ENCODE data around the gene ARHGEF18.
A peak's percentile ranks its signal among the peaks of the same experiment; 100 is the strongest.
"Not testable (repeated sequence)": the region's sequence is repeated elsewhere in the genome, so short reads cannot be mapped to it uniquely, and the experiment has no call there.

ARHGEF18 gene

GRCh38 chr19:7346997-7347396 is 1.7 kb upstream of the ARHGEF18 start:
- DNase-seq, result not testable (repeated sequence)

GRCh38 chr19:7349231-7349591 is 474 bp downstream of the ARHGEF18 start:
- DNase-seq, result no peak

DNA sequence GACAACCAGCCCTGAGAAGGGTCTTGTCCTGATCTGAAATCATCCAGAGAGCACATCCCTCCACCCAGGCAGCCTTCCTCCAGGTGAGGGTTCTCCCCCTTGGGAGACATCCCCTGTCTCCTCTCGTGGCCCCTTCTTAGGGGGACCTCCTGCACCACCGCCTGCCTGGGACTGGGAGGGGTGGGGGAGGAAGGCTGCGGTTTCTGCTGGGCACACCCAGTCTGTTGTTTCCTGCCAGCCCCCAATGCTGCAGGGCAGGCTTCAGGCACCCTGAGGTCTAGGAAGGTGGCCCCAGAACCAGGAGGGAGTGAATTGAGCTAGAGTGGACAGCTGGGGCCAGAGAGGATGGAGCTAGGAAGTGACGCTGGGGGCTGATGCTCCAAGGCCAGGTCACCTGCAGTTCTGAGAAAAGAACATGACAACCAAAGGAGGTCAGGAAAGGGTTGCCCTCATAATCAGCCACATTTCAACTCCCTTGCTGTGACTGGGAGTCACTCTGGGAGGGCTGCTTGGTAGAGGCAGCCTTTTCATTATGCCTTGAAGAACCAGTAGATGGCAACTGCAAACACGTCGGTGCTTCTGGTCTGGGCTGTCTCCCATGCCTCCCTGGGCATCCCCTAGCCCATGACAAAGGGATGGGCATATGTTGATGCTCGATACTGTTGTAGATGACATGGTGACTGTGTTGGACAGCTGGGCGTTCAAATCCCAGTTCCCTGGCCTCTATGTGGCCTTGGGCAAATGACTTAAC is 1.4 kb downstream of the ARHGEF18 start:
- DNase-seq, result no peak

DNA sequence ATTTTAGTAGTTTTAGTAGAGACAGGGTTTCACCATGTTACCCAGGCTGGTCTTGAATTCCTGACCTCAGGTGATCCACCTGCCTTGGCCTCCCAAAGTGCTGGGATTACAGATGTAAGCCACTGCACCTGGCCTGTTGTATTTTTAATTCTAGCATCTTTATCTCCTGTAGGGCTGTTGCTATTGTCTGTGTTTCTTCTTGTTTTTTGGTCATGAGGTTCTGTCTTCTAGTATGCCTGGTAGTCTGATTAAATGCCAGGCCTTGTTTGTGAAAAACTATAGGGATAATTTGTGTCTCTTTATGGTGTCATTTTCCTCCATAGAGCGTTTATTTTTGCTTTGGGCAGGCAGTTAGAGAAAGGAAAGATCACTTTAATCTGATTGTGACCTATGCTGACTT is 3.1 kb downstream of the ARHGEF18 start:
- DNase-seq, result no peak

- no peak for DNase-seq
Measured at GRCh38 chr19:7355151-7355820, 6.5 kb downstream of the ARHGEF18 start.

DNA sequence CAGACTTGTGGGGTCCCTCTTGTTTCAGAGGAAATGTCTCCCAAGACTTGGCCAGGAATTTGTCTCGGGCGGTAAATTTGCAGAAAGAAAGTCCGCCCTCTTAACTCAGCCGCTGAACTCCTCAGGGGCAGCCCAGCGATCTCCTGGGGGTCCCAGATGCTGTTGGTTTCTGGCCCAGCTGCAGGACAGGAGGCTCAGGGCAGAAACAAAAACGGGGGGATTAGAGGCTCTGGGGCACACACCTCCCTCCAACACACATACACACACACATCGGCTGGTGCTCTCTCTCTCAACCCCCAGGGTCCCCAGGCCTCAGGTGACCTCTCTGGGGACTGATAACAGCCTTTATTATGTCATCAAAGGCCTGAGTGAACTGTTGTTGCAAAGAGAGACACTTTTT is 7.1 kb downstream of the ARHGEF18 start:
- no peak for DNase-seq

DNA sequence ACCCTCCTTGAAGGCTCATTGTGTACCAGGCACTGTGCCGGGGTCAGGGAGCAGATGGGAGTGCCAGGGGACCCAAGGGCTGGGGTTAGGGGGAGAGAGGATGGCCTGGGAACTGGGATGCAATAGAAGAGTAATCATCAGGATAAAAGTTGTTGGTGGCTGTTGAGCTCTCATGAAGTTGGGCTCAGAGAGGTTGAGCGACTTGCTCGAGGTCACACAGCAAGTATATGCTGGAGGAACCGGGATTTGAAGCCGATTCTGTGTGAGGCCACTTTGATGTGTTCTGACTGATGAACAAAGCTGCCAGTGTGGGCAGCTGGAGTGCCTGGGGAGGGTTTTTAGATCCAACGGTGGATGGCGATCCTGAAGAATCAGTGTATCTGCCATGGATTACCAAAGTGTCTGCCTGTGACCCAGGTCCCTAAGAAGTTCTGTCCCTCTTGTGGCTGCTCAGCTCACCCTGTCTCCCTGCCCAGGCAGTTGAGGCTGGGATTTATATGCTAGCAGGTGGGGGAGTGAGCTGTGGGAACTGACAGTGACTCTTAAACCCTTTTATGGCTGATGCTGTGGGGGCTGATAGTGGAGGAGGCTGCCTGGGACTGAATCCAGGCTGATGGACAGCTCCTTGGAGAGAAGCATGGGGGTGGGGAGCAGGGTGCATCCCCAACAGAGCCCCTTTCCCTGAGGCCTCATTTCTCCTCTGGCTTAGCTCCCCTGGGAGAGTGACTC is 8.3 kb downstream of the ARHGEF18 start:
- peak in 5 of 56 donors; percentile 2 to 20 (median 13) for DNase-seq

GRCh38 chr19:7358102-7358597 is 9.4 kb downstream of the ARHGEF18 start:
- no peak for DNase-seq

DNA sequence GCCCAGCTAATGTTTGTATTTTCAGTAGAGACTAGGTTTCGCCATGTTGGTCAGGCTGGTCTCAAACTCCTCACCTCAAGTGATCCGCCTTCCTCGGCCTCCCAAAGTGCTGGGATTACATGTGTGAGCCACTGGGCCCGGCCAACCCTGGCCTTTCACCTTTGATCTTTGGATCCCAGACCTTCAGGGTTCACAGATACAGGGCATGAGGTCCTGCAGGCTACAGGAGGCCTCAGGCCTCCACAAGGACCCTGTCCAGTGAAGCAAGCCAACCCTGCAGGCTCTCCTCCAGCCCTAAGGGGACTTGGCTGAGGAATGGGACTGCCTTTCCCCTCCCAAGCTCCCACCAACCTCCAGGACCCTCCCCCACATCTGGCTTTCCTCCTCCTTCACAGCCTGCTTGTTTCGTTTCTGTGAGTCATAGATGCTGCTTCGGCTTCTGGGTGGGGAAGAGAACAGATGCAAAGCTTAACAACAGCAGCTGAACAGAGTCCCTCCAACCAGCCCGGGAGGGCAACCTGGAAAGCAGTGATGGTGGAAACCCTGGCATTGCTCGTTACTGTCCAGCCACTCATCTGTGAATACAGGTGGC is 11.8 kb downstream of the ARHGEF18 start:
- DNase-seq, result peak in 1 of 56 donors; percentile 7

DNA sequence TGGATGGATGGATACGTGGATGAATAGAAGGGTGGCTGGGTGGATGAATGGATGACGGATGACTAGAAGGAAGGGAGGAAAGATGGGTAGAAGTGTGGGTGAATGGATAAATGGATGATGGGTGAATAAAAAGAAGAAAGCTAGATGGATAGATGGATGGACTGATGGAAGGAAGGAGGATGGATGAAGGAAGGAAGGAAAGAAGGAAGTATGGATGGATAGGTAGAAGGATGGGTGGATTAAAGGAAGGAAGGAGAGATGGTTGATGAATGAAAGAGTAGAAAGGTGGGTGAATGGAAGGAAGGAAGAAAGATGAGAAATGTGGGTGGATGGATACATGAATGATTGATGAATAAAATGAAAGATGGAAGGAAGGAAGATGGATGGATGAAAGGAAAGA is 14.5 kb downstream of the ARHGEF18 start:
- no peak for DNase-seq

GRCh38 chr19:7366701-7367420 is 18.1 kb downstream of the ARHGEF18 start:
- no peak for DNase-seq

GRCh38 chr19:7368456-7368855 is 19.7 kb downstream of the ARHGEF18 start:
- no peak for DNase-seq

- not testable (repeated sequence) for DNase-seq
Measured at GRCh38 chr19:7368866-7369265, 20.1 kb downstream of the ARHGEF18 start.

DNA sequence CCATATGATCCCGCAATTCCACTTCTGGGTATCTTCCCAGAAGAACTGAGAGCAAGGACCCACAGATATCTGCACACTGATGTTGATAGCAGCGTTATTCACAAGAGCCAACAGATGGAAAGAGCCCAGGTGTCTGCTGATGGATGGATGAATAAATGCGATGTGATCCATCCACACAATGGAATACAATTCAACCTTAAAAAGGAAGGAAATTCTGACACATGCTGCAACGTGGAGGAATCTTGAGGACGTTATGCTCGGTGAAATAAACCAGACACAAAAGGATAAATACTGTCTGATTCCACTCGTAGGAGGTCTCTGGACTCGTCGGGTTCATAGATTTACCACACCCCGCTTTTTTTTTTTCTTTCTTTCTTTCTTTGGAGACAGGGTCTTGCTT is 21.8 kb downstream of the ARHGEF18 start:
- no peak for DNase-seq

- no peak for DNase-seq
Measured at GRCh38 chr19:7371001-7371400, 22.3 kb downstream of the ARHGEF18 start.

DNA sequence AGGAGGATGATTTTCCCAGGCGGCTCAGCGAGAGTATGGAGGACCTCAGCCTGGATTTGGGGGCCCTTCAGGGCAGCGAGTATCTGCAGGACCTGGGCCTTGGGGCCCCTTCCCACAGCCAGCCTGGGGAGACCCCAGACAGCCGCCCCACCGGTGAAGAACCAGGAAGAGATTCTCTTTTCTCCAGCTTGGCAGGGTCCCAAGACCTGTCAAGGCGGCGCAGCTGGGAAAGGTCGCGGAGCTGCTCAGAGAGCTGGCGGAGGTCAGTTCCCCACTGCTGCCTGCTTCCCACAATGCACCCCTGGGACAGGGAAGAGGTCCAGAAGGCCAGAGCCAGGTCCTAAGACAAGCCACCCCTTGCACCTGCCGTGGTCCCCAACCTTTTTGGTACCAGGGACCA is 24.1 kb downstream of the ARHGEF18 start:
- no peak for DNase-seq

GRCh38 chr19:7373862-7374261 is 25.1 kb downstream of the ARHGEF18 start:
- DNase-seq, result no peak

DNA sequence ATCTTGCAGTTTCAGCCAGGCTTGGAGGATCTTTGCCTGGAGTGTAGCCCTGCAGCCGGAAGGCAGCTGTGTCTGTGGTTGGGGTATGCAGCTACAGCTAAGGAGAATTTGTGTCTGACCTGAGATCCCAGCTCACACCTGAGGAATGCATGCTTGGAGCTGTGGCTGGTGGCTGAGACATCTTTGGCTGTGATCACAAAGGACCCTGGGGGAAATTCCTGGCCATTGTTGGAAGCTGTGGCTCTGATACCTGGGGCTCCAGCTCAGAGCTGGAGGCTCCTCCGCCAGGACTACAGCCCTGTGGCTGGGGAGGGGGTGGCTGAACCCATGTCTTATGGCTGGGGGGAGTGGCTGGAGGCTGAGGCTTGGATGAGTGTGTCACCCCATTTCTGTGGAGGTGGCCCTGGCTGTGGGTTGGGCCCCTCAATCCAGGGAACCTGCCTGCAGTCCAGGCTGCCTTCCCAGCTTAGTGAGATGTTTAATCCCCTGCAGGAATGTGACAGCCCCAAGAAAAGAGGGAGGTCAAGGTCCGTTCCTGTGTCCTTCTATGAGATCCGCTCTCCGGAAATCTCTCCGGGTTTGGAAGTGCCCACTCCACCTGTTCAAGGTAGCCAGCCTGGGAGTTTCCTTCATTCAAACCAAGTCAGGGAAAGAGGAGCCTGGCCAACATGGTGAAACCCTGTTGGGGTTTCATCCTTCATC is 27.6 kb downstream of the ARHGEF18 start:
- DNase-seq, result no peak

GRCh38 chr19:7377196-7377595 is 28.5 kb downstream of the ARHGEF18 start:
- no peak for DNase-seq

DNA sequence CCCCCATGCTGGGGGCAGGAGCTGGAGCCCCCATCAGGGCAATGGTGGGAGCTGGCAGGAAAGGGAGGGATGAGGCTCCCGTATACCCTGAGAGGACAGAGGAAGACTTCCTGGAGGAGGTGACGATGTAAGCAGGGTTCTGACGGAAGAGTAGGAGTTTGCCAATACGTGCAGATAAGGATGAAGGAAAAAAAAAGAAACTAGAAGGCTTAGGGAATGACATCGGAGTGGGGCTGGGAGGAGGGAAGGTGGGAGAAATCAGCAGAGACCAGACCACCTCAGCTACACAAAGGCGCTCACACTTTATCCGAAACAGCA is 32.3 kb downstream of the ARHGEF18 start:
- no peak for DNase-seq

GRCh38 chr19:7382694-7383093 is 34.0 kb downstream of the ARHGEF18 start:
- DNase-seq, result no peak
